Measurements from ENCODE around the gene PYGO1.

PYGO1 gene

DNA sequence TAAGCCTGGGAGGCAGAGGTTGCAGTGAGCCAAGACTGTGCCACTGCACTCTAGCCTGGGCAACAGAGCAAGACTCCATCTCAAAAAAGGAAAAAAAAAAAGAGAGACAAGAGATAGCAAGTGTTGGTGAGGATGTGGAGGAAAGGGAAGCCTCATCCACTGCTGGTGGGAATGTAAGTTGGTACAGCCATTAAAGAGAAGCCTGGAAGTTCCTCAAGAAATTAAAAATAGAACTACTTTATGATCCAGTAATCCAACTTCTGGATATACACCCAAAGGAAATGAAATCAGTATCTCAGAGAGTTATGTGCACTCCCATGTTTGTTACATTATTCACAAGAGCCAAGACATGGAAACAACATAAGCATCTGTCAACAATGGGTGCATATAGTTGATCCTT lies 14.9 kb downstream of the PYGO1 start:
- H3K4me3 ChIP-seq (ENCODE audit: low read depth, low read length), result no peak overlapping the region
- TF ChIP-seq POLR2A (IDR thresholded peaks at IDR 0.05; ENCODE audit: extremely low read depth, insufficient read length), result no peak
- TF ChIP-seq, protein P1, sequence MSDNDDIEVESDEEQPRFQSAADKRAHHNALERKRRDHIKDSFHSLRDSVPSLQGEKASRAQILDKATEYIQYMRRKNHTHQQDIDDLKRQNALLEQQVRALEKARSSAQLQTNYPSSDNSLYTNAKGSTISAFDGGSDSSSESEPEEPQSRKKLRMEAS (IDR thresholded peaks at IDR 0.05; ENCODE audit: low read depth, low read length), result no peak
- no peak for TF ChIP-seq MYC (IDR thresholded peaks at IDR 0.05; ENCODE audit: low read depth, low read length)
- no peak for DNase-seq (ENCODE audit: low read depth)

DNA sequence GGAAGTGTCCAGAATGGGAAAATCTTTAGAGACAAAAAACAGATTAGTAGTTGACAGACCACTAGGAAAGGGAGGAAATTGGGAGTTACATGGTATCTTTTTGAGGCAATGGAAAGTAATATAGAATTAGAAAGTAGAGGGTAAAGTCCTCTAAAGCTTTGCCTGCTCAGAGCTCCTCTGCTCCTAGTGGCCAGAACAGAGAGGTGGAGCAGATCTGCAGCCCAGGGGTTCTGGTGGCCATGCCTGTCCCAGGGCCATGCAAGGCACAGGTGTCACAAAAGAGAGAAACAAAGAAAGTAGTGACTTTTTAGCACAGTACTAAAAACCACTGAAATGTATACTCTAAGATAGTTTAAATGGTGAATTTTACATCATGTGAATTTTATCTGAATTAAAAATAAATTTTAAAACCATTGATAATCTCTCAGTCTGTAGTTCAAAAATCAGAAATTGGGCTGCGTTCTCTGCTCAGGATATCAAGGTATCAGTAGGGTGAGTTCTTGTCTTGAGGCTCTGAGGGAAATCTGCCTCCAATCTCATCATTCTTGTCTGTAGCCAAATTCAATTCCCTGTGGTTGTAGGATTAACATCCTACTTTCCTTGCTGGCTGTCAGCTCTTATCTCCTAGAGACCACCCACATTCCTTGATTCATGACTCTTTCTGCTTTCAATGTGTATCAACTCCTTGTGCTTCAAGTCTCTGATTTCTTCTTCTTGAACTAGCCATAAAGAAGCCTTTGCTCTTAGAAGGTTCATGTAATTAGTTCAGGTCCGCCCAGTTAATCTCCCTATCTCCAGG lies 23.6 kb downstream of the PYGO1 start:
- no peak for DNase-seq (ENCODE audit: low read depth)
- no peak for TF ChIP-seq POLR2A (IDR thresholded peaks at IDR 0.05; ENCODE audit: extremely low read depth, insufficient read length)
- no peak for TF ChIP-seq MYC (IDR thresholded peaks at IDR 0.05; ENCODE audit: low read depth, low read length)
- TF ChIP-seq, protein P2, sequence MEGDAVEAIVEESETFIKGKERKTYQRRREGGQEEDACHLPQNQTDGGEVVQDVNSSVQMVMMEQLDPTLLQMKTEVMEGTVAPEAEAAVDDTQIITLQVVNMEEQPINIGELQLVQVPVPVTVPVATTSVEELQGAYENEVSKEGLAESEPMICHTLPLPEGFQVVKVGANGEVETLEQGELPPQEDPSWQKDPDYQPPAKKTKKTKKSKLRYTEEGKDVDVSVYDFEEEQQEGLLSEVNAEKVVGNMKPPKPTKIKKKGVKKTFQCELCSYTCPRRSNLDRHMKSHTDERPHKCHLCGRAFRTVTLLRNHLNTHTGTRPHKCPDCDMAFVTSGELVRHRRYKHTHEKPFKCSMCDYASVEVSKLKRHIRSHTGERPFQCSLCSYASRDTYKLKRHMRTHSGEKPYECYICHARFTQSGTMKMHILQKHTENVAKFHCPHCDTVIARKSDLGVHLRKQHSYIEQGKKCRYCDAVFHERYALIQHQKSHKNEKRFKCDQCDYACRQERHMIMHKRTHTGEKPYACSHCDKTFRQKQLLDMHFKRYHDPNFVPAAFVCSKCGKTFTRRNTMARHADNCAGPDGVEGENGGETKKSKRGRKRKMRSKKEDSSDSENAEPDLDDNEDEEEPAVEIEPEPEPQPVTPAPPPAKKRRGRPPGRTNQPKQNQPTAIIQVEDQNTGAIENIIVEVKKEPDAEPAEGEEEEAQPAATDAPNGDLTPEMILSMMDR (IDR thresholded peaks at IDR 0.05; ENCODE audit: low read depth, low read length), result no peak
- TF ChIP-seq, protein P1 (IDR thresholded peaks at IDR 0.05; ENCODE audit: low read depth, low read length), result no peak
- H3K4me3 ChIP-seq (ENCODE audit: low read depth, low read length), result no peak overlapping the region

DNA sequence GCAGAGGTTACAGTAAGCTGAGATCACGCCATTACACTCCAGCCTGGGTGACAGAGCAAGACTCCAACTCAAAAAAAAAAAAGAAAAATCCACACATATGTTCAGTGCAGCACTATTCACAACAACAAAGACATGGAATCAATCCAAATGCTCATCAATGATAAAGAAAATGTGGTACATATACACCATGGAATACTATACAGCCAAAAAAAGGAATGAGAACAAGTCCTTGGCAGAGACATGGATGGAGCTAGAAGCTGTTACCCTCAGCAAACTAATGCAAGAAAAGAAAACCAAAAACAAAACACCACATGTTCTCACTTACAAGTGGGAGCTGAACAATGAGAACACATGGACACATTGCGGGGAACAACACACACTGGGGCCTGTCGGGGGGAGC lies 25.5 kb downstream of the PYGO1 start:
- TF ChIP-seq, protein P2 (IDR thresholded peaks at IDR 0.05; ENCODE audit: low read depth, low read length), result no peak
- DNase-seq (ENCODE audit: low read depth), result no peak
- H3K4me3 ChIP-seq (ENCODE audit: low read depth, low read length), result no peak overlapping the region

DNA sequence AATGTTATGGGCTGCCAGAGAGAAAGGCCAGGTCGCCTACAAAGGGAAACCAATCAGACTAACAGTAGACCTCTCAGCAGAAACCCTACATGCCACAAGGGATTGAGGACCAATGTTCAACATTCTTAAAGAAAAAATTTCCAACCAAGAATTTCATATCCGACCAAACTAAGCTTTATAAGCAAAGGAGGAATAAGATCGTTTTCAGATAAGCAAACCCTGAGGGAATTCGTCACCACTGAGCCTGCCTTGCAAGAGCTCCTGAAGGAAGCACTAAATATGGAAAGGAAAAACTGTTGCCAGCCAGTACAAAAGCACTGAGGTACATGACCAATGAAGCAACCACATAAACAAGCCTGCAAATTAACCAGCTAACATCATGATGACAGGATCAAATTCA lies 33.1 kb downstream of the PYGO1 start:
- H3K4me3 ChIP-seq (ENCODE audit: low read depth, low read length), result no peak overlapping the region
- DNase-seq (ENCODE audit: low read depth), result no peak
- TF ChIP-seq, protein P1 (IDR thresholded peaks at IDR 0.05; ENCODE audit: low read depth, low read length), result no peak
- TF ChIP-seq POLR2A (IDR thresholded peaks at IDR 0.05; ENCODE audit: extremely low read depth, insufficient read length), result no peak
- TF ChIP-seq, protein P2 (IDR thresholded peaks at IDR 0.05; ENCODE audit: low read depth, low read length), result no peak
- no peak for TF ChIP-seq MYC (IDR thresholded peaks at IDR 0.05; ENCODE audit: low read depth, low read length)

DNA sequence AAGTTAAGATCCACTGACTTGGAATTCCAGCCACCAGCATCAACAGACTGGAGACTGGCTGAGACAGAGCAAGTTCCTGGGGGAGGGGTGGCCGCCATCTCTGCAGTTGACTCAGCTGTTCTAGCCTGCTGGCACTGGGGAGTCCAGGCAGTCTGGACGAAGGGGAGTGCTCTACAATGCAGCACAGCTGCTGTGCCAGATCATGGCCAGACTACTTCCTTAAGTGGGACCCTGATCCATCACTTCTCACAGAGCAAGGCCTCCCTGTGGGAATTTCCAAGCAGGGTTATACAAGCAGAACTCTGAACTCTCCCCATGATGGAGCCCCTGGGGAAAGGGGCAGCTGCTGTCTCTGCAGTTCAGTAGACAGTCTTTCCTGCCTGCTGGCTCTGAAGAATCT lies 35.2 kb downstream of the PYGO1 start:
- DNase-seq (ENCODE audit: low read depth), result no peak
- no peak overlapping the region for H3K4me3 ChIP-seq (ENCODE audit: low read depth, low read length)

DNA sequence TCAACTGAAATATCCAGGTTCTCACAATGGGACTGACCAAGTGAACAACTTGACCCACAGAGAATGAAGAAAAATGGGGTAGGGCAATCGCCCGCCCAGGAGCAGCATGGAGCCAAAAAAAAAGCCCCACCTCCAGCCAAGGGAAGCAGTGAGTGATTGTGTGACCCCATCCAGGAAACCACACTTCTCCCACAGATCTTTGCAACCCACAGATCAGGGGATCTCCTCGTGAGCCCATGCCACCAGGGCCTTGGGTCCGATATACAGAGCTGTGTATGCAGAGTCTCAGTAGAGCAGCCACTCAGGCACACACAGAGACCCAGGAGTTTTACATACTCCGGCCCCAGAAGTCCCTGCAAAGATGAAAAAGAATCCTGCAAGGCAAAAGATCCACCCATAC lies 35.7 kb downstream of the PYGO1 start:
- H3K4me3 ChIP-seq (ENCODE audit: low read depth, low read length), result no peak overlapping the region
- DNase-seq (ENCODE audit: low read depth), result no peak
- no peak for TF ChIP-seq MYC (IDR thresholded peaks at IDR 0.05; ENCODE audit: low read depth, low read length)
- no peak for TF ChIP-seq POLR2A (IDR thresholded peaks at IDR 0.05; ENCODE audit: extremely low read depth, insufficient read length)
- TF ChIP-seq, protein P2 (IDR thresholded peaks at IDR 0.05; ENCODE audit: low read depth, low read length), result no peak
- TF ChIP-seq, protein P1 (IDR thresholded peaks at IDR 0.05; ENCODE audit: low read depth, low read length), result no peak

More for the DNA sequence above, 35.2 kb downstream of the PYGO1 start:
- TF ChIP-seq POLR2A (IDR thresholded peaks at IDR 0.05; ENCODE audit: extremely low read depth, insufficient read length) (no peak), MYC (IDR thresholded peaks at IDR 0.05; ENCODE audit: low read depth, low read length) (no peak)
- TF ChIP-seq, protein P1 (IDR thresholded peaks at IDR 0.05; ENCODE audit: low read depth, low read length), result no peak
- TF ChIP-seq, protein P2 (IDR thresholded peaks at IDR 0.05; ENCODE audit: low read depth, low read length), result no peak
